ENCODE results near the gene MYRF. TPM values are rescaled to one million over a fixed set of nuclear protein-coding genes. Genes with fewer than 3 reads are reported as not detected.

Gene MYRF
- total and polyA plus RNA-seq, 2 of the 4 experiments (the other 2 are of a cell fraction) = 1.6 to 10.7 TPM

DNA sequence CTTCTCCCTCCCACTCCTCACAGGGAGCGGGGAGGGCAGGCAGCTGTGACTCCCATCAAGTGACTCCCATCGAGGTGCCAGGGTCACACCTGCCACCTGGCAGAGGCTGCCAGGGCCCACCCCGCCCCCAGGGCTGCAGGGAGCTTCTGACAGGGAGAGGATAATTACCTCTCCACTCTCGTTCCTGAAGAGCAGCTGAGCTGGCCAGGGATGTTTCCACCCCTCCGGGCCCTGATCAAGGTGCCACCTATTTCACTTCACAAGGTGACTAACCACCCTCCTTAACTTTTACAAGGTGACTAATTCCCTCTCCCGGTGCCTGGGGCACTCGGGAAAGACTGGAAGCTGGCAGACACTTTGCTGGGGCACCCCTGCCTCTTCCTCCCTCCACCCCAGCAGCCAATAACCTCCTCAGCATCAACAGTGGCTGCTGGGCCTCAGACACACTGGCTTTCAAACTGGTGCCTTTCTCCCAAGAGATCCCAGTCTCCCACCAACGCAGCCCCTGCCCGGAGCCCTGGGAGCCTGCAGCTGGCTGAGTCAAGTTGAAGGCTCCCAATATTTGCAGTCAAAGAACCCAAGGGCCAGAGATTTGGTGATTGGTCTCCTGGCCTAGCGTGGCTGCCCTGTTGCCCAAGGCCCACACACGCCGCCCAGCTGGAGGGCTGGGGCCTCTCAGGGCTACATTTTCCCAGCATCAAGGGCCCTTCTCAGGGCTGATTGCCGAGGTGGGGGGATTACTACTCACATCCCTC is 22.0 kb upstream of the MYRF start:
- Histone ChIP-seq H2AK9ac (replicated peaks; ENCODE audit: low read depth, low read length, poor library complexity) (no peak overlapping the region), H3K9ac (ENCODE audit: low read depth, low read length) (no peak overlapping the region), H4K91ac (ENCODE audit: insufficient read depth, low read depth, low read length) (no peak overlapping the region), H3K4me2 (ENCODE audit: low read depth, low read length) (no peak overlapping the region), H3K4ac (ENCODE audit: low read depth, low read length) (no peak overlapping the region), H2AFZ (replicated peaks; ENCODE audit: low read length, poor library complexity) (no peak overlapping the region), H3K79me1 (ENCODE audit: low read depth in 1 of 2, low read length in 2 of 2) (no peaks in the 10 kb centered on the region), H2BK5ac (ENCODE audit: low read depth, low read length, poor library complexity, severe bottlenecking) (no peak overlapping the region), H3K4me3 (ENCODE audit: insufficient read depth, low read depth, low read length) (no peak overlapping the region), H3K14ac (replicated peaks; ENCODE audit: low read depth, low read length) (no peak overlapping the region), H2BK15ac (ENCODE audit: low read depth, low read length) (no peak overlapping the region), H3K36me3 (ENCODE audit: control insufficient read depth, insufficient read depth, low read length) (peaks cover 7% of the 10 kb centered on the region; the same call in 1 of the 2 replicates), H3K23ac (ENCODE audit: low read depth, low read length) (no peak overlapping the region), H2AK5ac (ENCODE audit: low read depth, low read length) (no peak overlapping the region), H2BK20ac (ENCODE audit: low read depth, low read length) (no peak overlapping the region), H3K9me3 (ENCODE audit: control insufficient read depth, insufficient read depth, low read length) (no peaks in the 10 kb centered on the region), H3K27me3 (ENCODE audit: control insufficient read depth, insufficient read depth, low read length) (no peaks in the 10 kb centered on the region), H3K56ac (ENCODE audit: extremely low read depth, insufficient read depth, low read length) (no peak overlapping the region), H4K8ac (ENCODE audit: low read depth in 2 of 2, low read length in 2 of 2) (no peak overlapping the region), H4K5ac (ENCODE audit: low read depth, low read length) (no peak overlapping the region), H3K18ac (ENCODE audit: low read depth, low read length) (no peak overlapping the region), H3K4me1 (ENCODE audit: control insufficient read depth, insufficient read depth, low read length) (peaks cover 3% of the 10 kb centered on the region; the same call in 1 of the 2 replicates), H3K9me1 (ENCODE audit: insufficient read depth, low read length) (no peaks in the 10 kb centered on the region), H3K27ac (ENCODE audit: insufficient read depth, low read length) (no peak overlapping the region), H2BK120ac (ENCODE audit: low read depth, low read length) (no peak overlapping the region), H4K20me1 (ENCODE audit: insufficient read depth, low read length) (no peaks in the 10 kb centered on the region; the same call in 1 of the 2 replicates)
- in situ Hi-C loops (cut with MboI; ENCODE audit: low sequenced_read_pairs) = no loop called here
- CTCF ChIA-PET = no interaction called here
- intact Hi-C loops (cut with micrococcal nuclease) = loop anchor here (10.0 kb wide), 1 partner anchor 146 kb away; the partner anchor contains the start of gene SYT7
- DNase-seq (no peak), ATAC-seq (ENCODE audit: low read depth) (no peak)
- WGBS, 2 experiments (ENCODE audit: extremely low coverage in 2 of 2, insufficient read length in 1 of 2) = 85% methylated on average over 8 of the region's 13 CpGs; no CpG with 5 or more reads in 1 of the 2 experiments
- no TSS peak for BruUV-seq (replicated peaks)
- dilution Hi-C loops (cut with HindIII; ENCODE audit: low sequenced_read_pairs, unreplicated experiment) = no loop called here
- POLR2A ChIA-PET (ENCODE audit: unreplicated experiment) = no interaction called here
- TF ChIP-seq SMC3 (IDR thresholded peaks at IDR 0.05; ENCODE audit: low read depth, low read length) (no peak), CHD1 (IDR thresholded peaks at IDR 0.05; ENCODE audit: low read depth, low read length) (no peak), CEBPB (IDR thresholded peaks at IDR 0.05; ENCODE audit: low read depth, low read length) (no peak), POLR2A (IDR thresholded peaks at IDR 0.05; ENCODE audit: low read depth, low read length) (no peak), FOS (IDR thresholded peaks at IDR 0.05; ENCODE audit: low read depth, low read length) (no peak), RAD21 (IDR thresholded peaks at IDR 0.05; ENCODE audit: low read length) (no peak), RFX5 (IDR thresholded peaks at IDR 0.05; ENCODE audit: low read depth, low read length) (no peak), BHLHE40 (IDR thresholded peaks at IDR 0.05; ENCODE audit: low read depth, low read length) (no peak), MAFK (IDR thresholded peaks at IDR 0.05; ENCODE audit: low read depth, low read length) (no peak), MAZ (IDR thresholded peaks at IDR 0.05; ENCODE audit: borderline replicate concordance, low read depth, low read length) (no peak), NFE2L2 (IDR thresholded peaks at IDR 0.05; ENCODE audit: low read depth, low read length) (no peak), RCOR1 (IDR thresholded peaks at IDR 0.05; ENCODE audit: insufficient replicate concordance, low read length) (no peak), MXI1 (IDR thresholded peaks at IDR 0.05; ENCODE audit: borderline replicate concordance, low read depth, low read length) (no peak)
- TF ChIP-seq, protein P1, sequence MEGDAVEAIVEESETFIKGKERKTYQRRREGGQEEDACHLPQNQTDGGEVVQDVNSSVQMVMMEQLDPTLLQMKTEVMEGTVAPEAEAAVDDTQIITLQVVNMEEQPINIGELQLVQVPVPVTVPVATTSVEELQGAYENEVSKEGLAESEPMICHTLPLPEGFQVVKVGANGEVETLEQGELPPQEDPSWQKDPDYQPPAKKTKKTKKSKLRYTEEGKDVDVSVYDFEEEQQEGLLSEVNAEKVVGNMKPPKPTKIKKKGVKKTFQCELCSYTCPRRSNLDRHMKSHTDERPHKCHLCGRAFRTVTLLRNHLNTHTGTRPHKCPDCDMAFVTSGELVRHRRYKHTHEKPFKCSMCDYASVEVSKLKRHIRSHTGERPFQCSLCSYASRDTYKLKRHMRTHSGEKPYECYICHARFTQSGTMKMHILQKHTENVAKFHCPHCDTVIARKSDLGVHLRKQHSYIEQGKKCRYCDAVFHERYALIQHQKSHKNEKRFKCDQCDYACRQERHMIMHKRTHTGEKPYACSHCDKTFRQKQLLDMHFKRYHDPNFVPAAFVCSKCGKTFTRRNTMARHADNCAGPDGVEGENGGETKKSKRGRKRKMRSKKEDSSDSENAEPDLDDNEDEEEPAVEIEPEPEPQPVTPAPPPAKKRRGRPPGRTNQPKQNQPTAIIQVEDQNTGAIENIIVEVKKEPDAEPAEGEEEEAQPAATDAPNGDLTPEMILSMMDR (conservative IDR thresholded peaks at IDR 0.05; ENCODE audit: low read depth, low read length) = no peak
- TF ChIP-seq, protein P2, sequence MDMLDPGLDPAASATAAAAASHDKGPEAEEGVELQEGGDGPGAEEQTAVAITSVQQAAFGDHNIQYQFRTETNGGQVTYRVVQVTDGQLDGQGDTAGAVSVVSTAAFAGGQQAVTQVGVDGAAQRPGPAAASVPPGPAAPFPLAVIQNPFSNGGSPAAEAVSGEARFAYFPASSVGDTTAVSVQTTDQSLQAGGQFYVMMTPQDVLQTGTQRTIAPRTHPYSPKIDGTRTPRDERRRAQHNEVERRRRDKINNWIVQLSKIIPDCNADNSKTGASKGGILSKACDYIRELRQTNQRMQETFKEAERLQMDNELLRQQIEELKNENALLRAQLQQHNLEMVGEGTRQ (IDR thresholded peaks at IDR 0.05; ENCODE audit: low read depth, low read length) = no peak
